Fibroblast of peridontal ligament (primary cell): ENCODE measurements around the gene RTRAF.

Experiments
- DNase-seq: peaks from one replicate; pipeline ENCODE4 v3.0.0-alpha.2; 2010; ENCODE audit errors: extremely low read depth

Gene RTRAF

GRCh38 chr14:51989293-51990234 is at the start of gene RTRAF:
TSS of gene RTRAF (plus strand) at chr14:51989546. CDS start at chr14:51989640, 94 bp downstream.
- peak; percentile 89 for DNase-seq

- DNase-seq = no peak
Observed at GRCh38 chr14:51939755-51940301, 49.5 kb upstream of the RTRAF start.

- DNase-seq = no peak
Observed at GRCh38 chr14:51942971-51943370, 46.4 kb upstream of the RTRAF start.

- DNase-seq = peak; percentile 12
Observed at GRCh38 chr14:51950007-51950406, 39.3 kb upstream of the RTRAF start.

- no peak for DNase-seq
Observed at GRCh38 chr14:51951656-51952055, 37.7 kb upstream of the RTRAF start.

DNA sequence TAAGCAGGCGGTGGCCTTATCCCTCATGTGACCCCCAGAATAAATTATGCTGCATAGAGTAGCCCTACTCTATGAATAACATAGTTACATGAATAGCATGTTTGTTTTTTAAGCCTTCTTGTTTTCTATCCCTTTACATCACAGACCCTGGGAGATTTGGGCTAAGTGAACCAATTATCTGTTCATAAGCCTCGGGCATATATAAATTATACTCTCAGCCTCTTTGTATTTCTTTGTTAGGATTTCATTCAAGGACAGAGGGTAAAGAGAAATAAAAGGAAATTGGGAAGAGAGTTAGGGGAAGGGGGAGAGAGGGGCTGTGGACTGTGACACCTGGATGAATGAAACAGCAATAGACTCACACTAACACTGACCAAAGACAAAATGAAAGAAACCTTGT is 35.3 kb upstream of the RTRAF start:
- no peak for DNase-seq

DNA sequence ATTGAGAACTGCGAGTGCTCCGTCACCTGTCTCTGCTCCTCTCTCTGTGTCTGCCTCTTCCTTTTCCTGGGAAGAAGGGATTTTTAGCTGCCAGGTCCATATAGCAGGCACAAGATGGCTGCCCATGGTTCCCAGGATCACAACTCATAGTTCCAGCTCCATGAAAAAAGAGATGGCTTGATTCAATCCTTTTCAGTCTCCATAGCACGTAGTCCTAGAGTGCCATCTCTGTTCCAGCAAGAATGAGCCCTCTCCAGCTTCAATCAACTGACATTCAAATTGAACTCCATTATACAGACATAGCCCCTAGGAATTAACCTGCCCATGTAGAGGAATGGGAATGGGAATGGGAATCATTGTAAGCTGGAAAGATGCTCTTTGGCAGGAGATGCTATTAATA is 34.7 kb upstream of the RTRAF start:
- no peak for DNase-seq

DNA sequence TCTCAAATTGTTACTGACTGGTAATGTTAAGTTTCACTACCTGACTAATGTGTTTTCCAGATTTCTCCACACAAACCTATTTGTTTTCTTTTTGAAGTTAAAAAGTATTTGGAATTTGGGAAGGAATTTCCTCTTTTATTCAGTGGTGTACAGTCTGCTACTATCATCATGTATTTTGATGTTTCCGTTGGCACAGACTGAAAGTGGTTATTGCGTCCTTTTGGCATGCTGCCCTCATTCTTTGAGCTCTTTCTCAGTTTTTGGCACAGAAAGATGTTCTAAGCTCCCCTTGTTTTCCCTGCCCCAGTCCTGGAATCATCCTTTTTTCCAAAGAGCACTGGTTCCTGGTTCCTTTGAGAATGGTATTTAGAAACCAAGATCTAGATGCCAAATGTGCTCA is 31.4 kb upstream of the RTRAF start:
- peak; percentile 49 for DNase-seq

GRCh38 chr14:51959928-51960327 is 29.4 kb upstream of the RTRAF start:
- no peak for DNase-seq

DNA sequence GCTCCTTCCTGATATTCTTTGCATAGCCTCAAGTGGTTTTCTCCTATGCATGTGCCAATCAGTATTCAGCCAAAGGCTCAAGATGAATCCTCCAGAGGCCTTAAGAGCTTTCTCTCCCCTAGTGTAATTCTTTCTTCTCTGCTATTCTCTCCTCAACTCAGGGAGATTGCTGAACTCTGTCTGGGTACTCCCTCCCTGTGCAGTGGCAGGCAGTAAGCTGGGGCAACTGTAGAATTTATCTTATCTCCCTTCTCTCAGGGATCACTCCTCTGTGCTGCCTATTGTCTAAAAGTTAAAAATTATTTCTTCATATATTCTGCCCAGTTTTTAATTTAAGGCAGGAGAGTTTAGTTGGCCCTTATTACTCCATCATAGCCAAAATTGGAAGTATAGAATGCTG is 28.5 kb upstream of the RTRAF start:
- no peak for DNase-seq

GRCh38 chr14:51962711-51963110 is 26.6 kb upstream of the RTRAF start:
- DNase-seq = peak; percentile 8

- peak; percentile 73 for DNase-seq
Observed at GRCh38 chr14:51963286-51963685, 26.1 kb upstream of the RTRAF start.

GRCh38 chr14:51967521-51967920 is 21.8 kb upstream of the RTRAF start:
- no peak for DNase-seq

DNA sequence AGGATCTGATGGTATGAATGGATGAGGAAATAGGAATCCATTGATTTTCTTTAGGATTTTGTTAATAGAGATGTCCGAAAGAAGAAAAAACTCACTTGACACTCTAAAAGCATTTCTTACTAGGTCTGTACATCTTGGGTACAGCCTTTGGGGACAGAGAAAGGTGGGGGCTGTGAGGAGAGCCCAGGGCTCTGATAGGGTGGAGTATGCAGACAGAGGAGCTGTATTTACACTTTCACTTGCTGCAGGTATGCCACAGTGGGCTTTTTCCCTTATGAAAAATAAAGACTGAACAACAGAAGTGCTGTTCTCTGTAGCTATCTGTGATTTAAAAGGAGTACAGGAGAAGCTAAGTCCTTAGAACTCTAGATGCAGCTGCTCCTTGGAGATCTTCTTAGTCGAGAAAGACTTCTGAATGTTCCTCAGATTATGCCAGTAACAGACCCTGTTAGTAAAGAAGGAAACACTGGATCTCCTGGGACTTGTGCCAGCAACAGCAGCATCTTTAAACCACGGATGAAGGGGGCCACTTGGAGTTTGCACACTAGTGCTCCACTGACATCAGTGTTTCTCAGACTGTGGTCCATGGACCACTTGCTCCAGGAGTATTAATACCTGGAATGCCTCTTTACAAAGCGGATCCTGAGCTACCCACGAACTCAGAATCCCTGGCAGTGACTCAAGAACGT is 19.4 kb upstream of the RTRAF start:
- DNase-seq = no peak

DNA sequence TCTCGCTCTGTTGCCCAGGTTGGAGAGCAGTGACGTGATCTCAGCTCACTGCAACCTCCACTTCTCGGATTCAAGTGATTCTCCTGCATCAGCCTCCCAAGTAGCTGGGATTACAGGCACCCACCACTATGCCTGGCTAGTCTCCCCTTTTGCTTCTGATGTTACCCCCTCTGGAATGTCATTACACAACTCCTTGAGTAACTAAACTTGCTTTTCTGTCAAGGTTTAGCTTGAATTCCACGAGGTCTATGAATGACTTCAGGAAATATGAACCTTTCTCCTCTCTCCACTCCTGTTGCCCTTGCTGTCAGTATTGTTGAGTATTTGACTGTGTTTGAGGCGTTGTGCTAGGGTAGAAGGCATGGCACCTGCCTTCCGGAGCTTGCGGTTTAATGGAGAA is 16.8 kb upstream of the RTRAF start:
- DNase-seq = no peak

- no peak for DNase-seq
Observed at GRCh38 chr14:51977075-51977474, 12.3 kb upstream of the RTRAF start.

DNA sequence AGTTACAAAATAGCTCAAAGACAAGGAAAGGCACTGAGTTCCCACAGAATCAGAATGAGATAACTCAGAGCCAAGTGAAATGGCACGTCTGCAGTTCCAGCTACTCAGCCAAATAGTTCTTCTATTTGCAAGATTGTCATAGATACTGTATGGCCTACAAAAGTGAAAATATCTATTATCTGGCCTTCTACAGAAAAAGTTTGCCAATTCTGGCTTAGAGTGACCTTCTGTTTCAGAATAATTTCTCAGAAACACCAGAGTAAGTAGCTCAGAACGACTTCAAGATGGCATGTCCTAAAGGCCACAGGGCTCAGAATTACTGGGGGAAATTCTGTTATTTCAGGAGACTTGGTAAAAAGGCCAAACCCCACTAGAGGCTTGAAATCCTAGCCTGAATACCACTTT is 10.7 kb upstream of the RTRAF start:
- peak; percentile 24 for DNase-seq

GRCh38 chr14:51979088-51979709 is 10.1 kb upstream of the RTRAF start:
- DNase-seq = peak; percentile 89

DNA sequence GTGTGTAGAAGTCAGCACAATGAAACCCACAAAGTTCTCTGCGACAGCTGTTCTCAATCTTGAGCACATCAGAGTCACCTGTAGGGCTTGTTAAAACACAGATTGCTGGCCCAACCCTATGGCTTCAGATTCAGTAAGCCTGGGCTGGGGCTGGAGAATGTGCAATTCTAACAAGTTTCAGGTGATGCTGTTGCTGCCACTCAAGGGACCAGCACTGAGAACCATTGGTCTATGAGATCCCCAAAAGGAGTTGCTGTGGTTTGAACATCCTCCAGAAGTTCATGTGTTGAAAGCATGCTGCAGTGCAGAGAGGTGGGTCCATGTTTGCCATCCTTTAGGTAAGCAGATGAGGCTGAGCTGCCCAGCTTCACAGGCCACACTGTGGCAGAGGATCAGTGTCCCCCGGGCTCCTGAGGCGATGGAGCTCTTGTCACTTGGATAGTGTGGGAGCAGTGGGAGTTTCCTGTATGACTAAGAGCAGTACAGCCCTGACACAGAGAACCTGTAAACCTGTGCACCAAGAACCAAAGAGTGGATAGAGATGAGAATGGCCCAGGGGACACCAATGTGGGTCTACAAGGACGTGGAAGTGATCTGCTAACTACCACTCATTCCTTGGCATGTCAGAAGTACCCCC is 8.0 kb upstream of the RTRAF start:
- no peak for DNase-seq

- no peak for DNase-seq
Observed at GRCh38 chr14:51988221-51988620, 1.1 kb upstream of the RTRAF start.

DNA sequence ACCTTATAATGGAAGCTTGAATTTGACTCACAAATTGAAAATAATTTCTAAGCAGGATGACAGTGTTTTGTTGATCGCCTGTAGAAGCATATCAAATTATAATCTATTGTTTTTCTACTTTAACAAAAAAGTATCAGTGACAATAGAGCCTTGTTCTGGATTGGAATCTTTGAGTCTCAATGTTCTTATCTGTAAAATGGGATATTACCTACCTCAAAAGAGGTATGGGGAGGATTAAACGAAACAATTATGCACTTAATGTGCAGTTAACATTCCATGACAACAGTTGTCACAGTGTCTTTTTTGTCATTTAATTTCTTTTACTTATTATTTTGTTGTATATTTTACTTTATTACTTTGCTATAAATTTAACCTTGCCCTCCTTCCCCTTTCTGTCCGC is 1.1 kb downstream of the RTRAF start:
- no peak for DNase-seq
